Activated naive CD4-positive, alpha-beta T cell (primary cell): ENCODE results near the gene CUL4A.
"Not testable (repeated sequence)": the region's sequence is repeated elsewhere in the genome, so short reads cannot be mapped to it uniquely, and the experiment has no call there.

Experiments used
- DNase-seq, 4 experiments: peaks; one replicate each; lab custom pipeline; 2025; lab: John Stamatoyannopoulos, UW

The CUL4A gene

DNA sequence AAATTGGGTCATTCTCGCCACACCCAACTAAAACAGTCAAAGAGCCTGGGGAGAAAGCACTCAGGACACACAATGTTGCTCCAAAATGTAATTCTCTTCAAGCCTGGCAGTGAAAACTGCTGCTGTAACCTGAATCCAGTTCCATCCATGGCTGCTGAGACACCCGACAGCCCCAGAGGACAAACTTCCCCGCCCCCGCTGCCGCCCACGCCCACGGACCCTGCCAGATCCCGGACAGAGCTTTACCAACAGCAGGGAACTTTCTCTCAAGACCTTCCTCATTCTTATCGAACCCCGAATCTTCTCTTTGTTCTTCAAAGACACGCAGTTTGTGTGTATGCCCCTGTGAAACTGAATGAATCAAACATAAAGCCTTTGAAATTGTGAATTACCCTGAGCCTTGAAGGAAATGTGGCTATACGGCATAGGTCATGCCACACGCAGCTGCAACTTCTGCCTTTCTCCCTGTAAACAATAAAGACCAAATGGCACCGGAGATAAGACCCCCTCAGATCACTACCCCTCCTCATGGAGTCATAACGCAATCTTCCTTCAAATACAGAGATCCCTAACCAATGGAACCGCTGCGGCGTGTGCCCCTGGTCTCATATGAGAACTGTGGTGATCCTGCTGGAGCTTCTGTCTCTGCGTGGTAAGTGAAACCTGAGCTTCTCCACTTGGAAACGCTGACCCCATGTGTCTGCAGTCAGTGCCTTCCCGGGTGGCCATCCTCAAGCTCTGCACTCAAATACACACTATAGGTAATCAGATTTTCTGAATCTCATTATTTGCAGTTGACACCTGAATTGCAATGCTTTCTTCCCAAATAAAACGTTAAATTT is 82.8 kb downstream of the CUL4A start:
- DNase-seq: no peak

DNA sequence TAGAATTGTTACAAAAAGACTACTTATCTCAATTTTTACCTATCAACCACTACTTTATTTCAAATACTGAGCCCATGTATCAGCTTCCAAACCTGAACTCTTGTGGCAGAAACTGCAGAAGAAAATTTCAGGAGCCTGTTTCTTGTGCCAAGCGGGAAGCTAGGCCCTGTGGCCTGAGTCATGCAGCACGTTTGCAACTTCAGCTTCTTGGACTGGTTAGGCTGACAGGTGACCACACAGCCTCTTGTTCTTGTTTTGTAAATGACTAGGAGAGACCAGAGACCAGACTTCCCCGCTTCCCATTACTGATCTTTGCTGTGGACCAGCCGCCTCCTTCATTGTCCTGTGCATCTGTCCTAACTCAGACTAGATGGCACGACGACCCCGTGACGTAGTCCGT is 84.3 kb downstream of the CUL4A start:
- no peak for DNase-seq

DNA sequence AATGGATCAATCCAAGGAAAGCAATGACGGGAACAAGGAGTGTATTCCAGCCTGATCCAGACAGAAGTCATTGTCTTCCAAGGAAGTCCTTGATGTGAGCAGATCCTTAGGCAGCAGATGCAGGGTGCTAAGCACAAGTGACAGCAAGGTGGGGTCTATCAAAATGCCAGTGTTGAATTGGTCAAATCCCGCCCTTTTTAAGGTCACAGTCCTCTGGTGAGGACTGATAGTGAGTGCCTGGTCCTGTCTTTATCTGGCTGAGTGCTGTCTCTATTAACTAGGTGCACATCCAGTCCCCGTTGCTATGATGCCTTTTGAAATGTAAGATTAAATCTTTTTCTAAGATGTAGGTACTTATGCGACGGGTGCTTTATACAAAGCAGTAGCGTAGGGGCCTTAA is 86.4 kb downstream of the CUL4A start:
- no peak for DNase-seq

DNA sequence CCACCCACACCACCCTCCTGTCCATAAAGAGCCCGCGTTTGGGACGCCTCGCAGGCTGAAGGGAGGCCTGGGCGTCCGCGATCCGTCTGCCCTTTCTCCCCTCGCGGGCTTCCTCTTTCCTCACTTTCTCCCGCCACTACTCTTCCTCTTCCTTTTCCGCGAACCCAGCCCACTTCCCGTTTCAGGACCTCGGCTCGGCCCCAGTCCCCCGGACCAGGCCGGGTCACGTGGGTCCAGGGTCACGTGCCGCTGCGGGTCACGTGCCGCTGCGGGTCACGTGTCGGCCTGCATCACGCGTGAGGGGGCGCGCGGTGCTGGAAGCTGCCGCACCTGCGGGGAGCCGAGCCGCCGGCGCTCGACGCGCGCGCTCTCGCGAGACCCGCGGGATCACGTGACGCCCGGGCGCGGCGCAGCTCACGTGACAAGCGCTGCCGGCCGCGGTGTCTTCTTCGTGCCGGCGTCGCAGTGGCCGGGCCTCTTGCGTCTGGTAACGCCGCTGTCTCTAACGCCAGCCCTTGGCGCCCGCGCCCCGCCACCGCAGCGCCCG is 87.5 kb downstream of the CUL4A start, which contains the start of gene LAMP1:
Gene LAMP1, plus strand, starts transcription at position 417 of the 547 bp plus-strand sequence. CDS start 196 bp downstream, outside the sequence.
- DNase-seq: peak; percentile 99 to 100 (median 99)

DNA sequence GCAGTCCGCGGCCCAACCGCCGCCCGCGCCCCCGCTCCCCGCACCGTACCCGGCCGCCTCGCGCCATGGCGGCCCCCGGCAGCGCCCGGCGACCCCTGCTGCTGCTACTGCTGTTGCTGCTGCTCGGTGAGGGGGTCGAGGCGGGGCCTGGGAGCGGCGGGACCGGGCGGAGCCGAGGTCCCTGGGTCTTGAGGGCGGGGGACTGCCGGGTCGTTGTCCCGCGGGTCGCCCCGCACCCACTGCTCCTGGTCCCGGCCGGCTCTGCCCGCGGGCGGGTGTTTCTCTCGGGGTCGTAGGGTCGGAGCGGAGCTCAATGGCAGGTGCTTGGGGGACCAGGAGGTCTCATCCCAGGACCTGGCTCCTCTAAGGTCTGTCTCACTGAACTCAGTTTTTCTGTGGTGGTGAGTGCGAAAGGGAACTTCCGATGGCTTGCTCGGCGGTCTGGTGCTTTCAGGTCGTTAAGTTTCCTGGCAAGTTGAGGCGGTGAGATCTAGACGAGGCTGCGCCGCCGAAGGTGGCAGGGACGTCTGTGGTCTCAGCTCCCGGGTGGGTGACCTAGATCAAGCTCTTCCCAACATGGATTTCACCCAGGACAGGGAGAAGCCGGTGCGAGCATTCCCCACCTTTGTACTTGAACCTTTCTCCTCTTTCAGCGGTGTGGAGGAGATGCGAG is 88.1 kb downstream of the CUL4A start:
- peak in 3 of 4 experiments; percentile 23 to 49 (median 30) for DNase-seq

DNA sequence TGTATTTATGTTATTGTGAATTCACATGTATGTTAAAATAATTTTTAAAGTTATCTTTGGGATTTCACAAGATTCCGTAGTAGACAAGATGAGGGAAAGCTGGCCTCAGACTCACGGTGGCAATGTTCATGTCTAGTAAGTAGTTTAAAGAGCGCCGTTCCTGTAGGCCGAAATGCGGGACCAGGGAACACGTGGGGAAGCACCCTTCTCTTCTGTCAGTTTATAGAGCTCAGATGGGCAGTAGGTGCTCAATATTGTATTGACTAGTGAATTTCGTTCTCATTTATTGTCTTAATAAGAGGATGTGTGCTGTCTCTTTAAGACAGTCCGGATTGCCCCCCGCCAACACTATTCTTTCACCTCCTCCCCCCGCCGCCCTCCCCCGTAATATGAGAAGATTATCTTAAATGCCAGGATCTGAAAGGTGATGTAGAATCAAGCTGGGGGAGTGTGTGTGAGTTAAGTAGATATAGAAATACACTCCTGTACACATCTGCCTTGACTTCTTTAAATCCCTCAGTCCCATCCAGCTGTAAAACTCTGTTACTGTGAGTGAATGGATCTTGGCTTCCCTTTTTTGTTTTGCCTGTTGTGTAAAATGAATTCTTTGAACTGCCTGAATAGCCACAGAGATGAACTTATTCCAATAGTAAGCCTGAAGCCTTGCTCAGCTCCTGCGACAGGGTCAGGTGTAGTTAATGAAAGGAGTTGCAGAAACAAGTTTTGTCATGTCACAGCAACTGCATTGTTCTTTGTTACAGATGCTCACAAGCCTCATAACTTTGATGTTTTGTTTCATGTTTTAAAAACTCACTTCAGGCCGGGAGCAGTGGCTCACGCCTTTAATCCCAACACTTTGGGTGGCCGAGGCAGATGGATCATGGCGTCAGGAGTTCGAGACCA is 88.9 kb downstream of the CUL4A start:
- no peak for DNase-seq

DNA sequence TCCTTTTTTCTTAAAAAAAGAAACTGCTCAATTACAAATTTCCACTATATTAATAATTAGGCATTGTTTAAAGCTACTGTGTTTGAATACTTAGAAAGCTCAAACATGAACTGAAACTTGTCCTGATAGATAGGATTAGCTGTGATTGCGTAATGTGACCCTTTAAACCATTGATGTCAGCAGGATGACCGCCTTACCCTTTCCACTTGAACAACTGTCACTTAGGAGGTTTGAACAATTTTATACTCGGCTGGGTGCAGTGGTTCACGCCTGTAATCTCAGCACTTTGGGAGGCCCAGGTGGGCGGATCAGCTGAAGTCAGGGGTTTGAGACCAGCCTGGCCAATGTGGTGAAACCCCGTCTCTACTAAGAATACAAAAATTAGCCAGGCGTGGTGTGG is 90.5 kb downstream of the CUL4A start:
- no peak for DNase-seq

DNA sequence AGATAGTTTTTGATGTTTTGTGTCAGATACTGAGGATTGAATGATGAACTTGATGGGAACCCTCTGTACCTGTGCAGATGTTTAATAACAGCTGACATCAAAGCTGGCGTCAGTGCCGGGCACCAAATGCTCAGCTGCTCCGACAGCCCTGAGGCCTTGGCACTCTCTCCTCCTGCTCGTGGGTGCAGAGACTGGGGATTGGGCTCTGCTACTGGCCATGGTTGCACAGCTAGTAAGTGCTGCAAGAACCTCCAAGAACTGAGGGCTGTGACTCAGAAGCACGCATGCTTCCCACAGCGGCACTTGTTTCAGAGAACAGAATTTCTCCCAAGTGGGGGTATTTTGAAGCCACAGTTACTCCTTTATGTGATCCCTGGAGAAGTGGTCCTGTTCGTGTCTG is 93.6 kb downstream of the CUL4A start:
- DNase-seq: no peak

DNA sequence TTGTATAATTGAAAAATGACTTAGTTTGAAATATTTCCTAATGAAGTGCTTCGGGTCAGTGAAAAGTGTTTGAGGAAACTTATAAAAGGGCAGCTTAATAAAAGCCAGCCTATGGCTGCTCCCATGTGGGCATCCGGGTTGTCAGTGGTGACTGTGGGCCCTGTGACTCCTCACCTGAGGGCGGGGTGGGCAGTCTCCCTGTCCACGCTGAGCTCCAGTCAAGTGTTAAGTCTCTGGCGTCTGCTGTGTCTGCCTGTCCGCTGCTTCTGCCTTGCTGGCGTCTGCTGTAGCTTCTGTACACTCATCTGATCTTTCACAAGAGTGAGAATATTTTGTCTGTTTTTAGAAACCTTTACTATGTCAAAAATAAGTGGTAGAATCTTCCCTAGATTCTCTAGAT is 94.7 kb downstream of the CUL4A start:
- no peak for DNase-seq

DNA sequence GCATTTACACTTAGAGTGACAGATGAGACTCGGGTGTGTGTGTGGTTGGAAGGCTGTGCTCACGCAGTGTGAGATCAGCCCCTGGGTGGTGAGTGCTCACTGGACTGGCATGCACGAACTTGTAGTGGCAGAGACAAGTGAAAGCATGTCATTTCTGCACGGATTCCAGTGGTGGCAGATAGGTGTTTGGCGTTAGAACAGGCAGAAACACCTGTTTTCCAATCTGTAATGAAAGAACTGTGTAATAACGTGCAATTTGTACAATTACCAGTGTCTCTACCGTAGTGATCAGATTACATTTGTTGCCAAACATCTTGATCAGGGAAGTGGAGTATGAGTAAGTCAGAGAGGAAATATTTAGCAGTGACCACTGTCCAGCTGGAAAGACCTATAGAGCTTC is 95.8 kb downstream of the CUL4A start:
- DNase-seq: no peak

DNA sequence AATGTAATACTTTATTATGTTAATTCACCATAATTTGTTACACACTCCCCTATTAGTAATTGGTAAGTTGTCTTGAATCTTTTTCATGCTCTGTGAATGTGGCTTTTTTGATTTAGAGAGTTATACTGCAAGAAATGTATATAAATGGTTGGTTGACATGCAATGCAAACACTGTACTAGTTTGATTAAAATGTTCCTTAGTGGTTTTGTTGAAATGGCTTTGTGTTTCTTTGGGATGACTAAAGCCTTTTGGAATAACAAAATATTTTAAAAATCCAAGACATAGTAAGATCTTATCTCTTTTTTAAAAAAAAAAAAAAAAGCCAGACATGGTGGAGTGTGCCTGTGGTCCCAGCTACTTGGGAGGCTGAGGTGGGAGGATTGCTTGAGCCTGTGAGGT is 98.1 kb downstream of the CUL4A start:
- no peak for DNase-seq

DNA sequence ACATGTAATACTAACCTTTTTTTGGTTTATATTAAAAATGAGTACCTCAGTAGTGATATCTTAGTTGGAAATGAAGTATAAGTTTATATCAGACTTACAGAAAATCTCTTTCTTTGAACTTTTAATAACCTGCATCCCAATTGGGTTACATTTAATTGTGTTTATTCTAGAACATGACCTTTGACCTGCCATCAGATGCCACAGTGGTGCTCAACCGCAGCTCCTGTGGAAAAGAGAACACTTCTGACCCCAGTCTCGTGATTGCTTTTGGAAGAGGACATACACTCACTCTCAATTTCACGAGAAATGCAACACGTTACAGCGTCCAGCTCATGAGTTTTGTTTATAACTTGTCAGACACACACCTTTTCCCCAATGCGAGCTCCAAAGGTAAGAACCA is 100.1 kb downstream of the CUL4A start:
- DNase-seq: no peak

DNA sequence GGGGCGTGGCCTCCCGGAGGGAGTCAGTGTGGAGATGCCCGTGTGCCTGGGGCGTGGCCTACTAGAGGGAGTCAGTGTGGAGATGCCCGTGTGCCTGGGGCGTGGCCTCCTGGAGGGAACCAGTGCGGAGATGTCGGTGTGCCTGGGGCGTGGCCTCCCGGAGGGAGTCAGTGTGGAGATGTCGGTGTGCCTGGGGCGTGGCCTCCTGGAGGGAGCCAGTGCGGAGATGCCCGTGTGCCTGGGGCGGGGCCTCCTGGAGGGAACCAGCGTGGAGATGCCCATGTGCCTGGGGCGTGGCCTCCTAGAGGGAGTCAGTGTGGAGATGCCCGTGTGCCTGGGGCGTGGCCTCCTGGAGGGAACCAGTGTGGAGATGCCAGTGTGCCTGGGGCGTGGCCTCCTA is 104.7 kb downstream of the CUL4A start:
- DNase-seq: not testable (repeated sequence)

DNA sequence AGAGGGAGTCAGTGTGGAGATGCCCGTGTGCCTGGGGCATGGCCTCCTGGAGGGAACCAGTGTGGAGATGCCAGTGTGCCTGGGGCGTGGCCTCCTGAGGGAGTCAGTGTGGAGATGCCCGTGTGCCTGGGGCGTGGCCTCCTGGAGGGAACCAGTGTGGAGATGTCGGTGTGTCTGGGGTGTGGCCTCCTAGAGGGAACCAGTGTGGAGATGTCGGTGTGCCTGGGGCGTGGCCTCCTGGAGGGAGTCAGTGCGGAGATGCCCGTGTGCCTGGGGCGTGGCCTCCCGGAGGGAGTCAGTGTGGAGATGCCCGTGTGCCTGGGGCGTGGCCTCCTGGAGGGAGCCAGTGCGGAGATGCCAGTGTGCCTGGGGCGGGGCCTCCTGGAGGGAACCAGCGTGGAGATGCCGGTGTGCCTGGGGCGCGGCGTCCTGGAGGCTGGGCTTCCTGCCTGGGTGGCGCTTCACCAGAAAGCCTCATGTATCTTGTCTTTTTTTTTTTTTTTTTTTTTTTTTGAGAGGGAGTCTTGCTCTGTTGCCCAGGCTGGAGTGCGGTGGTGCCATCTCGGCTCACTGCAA is 105.6 kb downstream of the CUL4A start:
- DNase-seq: not testable (repeated sequence)

DNA sequence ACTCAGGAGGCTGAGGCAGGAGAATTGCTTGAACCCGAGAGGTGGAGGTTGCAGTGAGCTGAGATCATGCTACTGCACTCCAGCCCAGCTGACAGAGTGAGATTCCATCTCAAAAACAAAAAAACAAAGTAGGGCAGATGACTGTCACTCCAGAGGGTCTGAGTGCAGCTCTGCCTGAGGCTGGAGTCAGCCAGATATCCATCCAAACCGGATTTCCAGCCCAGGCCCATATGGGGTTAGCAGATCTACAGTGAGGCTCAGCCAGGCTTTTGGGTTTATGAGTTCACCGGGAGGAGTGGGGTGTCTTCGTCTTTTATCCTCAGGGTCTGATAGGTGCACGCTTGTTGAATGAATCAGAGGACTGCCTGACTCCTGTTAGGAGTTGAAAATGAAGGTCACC is 106.6 kb downstream of the CUL4A start:
- DNase-seq: no peak
